HFFc6 (cell line): ENCODE results near the gene KIF5C. TPM values are rescaled to one million over a fixed set of nuclear protein-coding genes. Genes with fewer than 3 reads are reported as not detected.

ENCODE experiments used
- DNase-seq: peaks from one replicate; pipeline ENCODE4 v3.0.0-alpha.2; 2018
- H3K27ac Mint-ChIP-seq: 2 replicates; pipeline ENCODE4 v1.8.0; 2020; ENCODE audit warnings: mild to moderate bottlenecking, mixed read lengths
- H3K27me3 Mint-ChIP-seq: 2 replicates; pipeline ENCODE4 v1.8.0; 2021; ENCODE audit warnings: mild to moderate bottlenecking, moderate library complexity, mixed read lengths; ENCODE audit not compliant: insufficient read depth
- H3K36me3 Mint-ChIP-seq: 2 replicates; pipeline ENCODE4 v1.8.0; 2021; ENCODE audit warnings: low read depth, mixed read lengths
- H3K4me1 Mint-ChIP-seq: 2 replicates; pipeline ENCODE4 v1.8.0; 2020; ENCODE audit warnings: low read depth, mixed read lengths
- H3K4me3 Mint-ChIP-seq: 2 replicates; pipeline ENCODE4 v1.8.0; 2020; ENCODE audit warnings: mild to moderate bottlenecking, moderate library complexity, mixed read lengths
- H3K9me3 Mint-ChIP-seq: 2 replicates; pipeline ENCODE4 v1.8.0; 2020; ENCODE audit warnings: mild to moderate bottlenecking, mixed read lengths
- total RNA-seq, 6 experiments: library from RNA; stranded (reverse); fragmentation: NEBNext Ultra II Directional; extraction: Animal tissue kit (Norgen Biotek cat#: 25700); gene quantifications; 2 replicates in 1 of 6; 3 replicates in 5 of 6; pipeline ENCODE4 v1.2.3, GENCODE V29; 2021
- TF ChIP-seq, protein P1 (sequence below): fragments of 200-600 bp; sonication (generic); IDR thresholded peaks from 2 replicates; pipeline ENCODE4 v1.5.0; 2021; ENCODE audit warnings: antibody characterized with exemption, mild to moderate bottlenecking

The KIF5C gene
- total RNA-seq, 6 experiments from 2014 or later, result 0.38 to 1.0 (median 0.54) TPM

DNA sequence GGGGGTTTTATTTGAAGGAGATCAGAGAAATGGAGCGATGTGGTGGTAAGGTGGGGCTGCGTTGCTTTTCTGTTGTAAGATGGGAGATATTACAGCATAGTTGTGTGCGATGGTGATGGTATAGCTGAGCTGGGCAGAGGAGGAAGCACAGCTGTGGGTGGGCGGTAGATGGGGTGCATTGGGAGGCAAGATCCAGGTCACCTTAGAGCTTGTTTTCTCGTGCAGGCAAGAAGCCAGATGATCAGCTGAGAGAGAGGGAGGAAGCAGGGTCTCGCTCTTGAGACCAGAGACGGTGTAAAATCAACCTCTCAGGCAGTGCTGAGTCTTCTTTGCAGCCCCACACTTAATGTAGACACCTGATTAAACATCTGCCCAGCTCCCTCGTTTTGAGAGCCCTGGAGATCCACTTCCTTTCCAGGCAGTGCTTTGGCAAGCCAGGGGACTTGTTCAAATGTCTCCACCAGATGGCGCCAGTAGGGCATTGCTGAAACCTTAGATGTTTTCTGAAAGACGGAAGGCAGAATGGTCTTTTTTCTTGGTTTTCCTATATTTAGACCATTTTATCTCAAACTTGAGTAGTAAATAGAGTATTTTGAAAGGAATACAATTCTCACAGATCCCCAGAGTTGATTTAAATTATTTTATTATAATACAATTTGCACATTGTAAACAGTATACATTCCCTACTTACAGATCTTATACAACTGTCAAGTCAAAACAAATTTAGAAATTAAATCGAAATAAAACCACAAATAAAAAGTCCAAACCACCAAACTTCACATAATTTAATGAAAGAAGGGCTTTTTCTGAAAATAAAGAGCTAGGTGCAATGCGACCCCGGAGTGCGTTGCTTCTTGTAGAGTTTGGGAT lies 142.3 kb downstream of the KIF5C start:
- DNase-seq, result peak; percentile 72
- peaks cover 45% of the 10 kb centered on the region for H3K4me1 Mint-ChIP-seq
- peaks cover 9% of the 10 kb centered on the region for H3K27me3 Mint-ChIP-seq
- TF ChIP-seq, protein P1, sequence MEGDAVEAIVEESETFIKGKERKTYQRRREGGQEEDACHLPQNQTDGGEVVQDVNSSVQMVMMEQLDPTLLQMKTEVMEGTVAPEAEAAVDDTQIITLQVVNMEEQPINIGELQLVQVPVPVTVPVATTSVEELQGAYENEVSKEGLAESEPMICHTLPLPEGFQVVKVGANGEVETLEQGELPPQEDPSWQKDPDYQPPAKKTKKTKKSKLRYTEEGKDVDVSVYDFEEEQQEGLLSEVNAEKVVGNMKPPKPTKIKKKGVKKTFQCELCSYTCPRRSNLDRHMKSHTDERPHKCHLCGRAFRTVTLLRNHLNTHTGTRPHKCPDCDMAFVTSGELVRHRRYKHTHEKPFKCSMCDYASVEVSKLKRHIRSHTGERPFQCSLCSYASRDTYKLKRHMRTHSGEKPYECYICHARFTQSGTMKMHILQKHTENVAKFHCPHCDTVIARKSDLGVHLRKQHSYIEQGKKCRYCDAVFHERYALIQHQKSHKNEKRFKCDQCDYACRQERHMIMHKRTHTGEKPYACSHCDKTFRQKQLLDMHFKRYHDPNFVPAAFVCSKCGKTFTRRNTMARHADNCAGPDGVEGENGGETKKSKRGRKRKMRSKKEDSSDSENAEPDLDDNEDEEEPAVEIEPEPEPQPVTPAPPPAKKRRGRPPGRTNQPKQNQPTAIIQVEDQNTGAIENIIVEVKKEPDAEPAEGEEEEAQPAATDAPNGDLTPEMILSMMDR, result peak; percentile 97
- no peak overlapping the region for H3K4me3 Mint-ChIP-seq
- no peaks in the 10 kb centered on the region for H3K36me3 Mint-ChIP-seq
- no peaks in the 10 kb centered on the region for H3K9me3 Mint-ChIP-seq
- H3K27ac Mint-ChIP-seq, result no peak overlapping the region

- TF ChIP-seq, protein P1, result no peak
- no peak for DNase-seq
- H3K4me1 Mint-ChIP-seq, result peaks cover 45% of the 10 kb centered on the region
- H3K9me3 Mint-ChIP-seq, result no peaks in the 10 kb centered on the region
- peaks cover 4% of the 10 kb centered on the region; the same call in 1 of the 2 replicates for H3K27me3 Mint-ChIP-seq
- no peak overlapping the region for H3K4me3 Mint-ChIP-seq
- H3K36me3 Mint-ChIP-seq, result no peaks in the 10 kb centered on the region
- no peak overlapping the region; the same call in 1 of the 2 replicates for H3K27ac Mint-ChIP-seq
These were observed 144.0 kb downstream of the KIF5C start for GRCh38 chr2:149018981-149019380.

DNA sequence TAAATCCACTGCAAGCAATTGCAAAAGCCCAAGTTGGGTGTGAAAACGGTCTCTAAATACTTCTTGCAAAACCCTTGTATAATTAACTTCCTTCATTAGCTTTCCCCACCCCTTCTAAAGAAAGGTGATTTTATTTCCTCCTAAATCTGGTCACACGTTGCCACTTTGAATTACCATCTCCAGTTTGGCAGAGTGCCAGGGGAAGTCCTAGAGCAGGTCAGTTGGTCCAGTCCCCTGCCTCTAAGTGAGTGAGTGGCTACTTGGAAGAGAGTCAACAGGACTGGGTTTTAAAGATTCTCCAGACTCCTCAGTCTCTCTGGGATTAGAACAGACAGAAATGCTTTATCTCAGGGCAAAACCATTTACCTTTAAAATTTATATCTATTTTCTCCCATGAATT lies 144.7 kb downstream of the KIF5C start:
- H3K4me3 Mint-ChIP-seq, result no peak overlapping the region
- peaks cover 51% of the 10 kb centered on the region for H3K4me1 Mint-ChIP-seq
- no peaks in the 10 kb centered on the region; the same call in 1 of the 2 replicates for H3K27me3 Mint-ChIP-seq
- H3K27ac Mint-ChIP-seq, result no peak overlapping the region
- TF ChIP-seq, protein P1, result no peak
- no peaks in the 10 kb centered on the region for H3K9me3 Mint-ChIP-seq
- H3K36me3 Mint-ChIP-seq, result no peaks in the 10 kb centered on the region
- DNase-seq, result no peak

- Mint-ChIP-seq H3K36me3 (no peaks in the 10 kb centered on the region), H3K27ac (no peak overlapping the region), H3K27me3 (no peaks in the 10 kb centered on the region; the same call in 1 of the 2 replicates), H3K4me3 (no peak overlapping the region), H3K4me1 (peaks cover 51% of the 10 kb centered on the region), H3K9me3 (no peaks in the 10 kb centered on the region)
- no peak for DNase-seq
- TF ChIP-seq, protein P1, result no peak
These were observed 145.4 kb downstream of the KIF5C start for GRCh38 chr2:149020432-149020851.

DNA sequence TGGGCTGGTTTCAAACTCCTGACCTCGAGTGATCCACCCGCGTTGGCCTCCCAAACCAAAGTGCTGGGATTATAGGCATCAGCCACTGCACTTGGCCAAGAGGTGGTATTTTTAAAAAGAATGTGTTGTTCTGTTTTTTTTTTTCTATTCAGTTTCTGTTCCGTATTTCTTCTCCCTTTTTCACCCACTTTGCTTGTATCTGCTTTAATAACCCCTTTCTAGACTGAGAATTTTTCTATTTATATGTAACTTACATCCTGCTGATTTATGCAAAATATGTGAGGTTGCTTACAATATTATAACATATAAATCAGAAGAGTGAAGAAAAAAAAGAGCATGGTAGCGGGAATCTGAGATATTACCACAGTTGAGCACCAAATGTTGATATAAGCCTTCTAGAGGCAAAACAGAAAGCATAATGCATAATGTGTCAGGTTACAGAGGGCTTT lies 146.3 kb downstream of the KIF5C start:
- no peak overlapping the region for H3K27ac Mint-ChIP-seq
- DNase-seq, result no peak
- TF ChIP-seq, protein P1, result no peak
- H3K27me3 Mint-ChIP-seq, result no peaks in the 10 kb centered on the region; the same call in 1 of the 2 replicates
- H3K4me3 Mint-ChIP-seq, result no peak overlapping the region
- H3K4me1 Mint-ChIP-seq, result peaks cover 43% of the 10 kb centered on the region
- no peaks in the 10 kb centered on the region for H3K36me3 Mint-ChIP-seq
- H3K9me3 Mint-ChIP-seq, result no peaks in the 10 kb centered on the region
